Measurements from ENCODE around the gene C5AR2. TPM values are rescaled to one million over a fixed set of nuclear protein-coding genes. Genes with fewer than 3 reads are reported as not detected.
"Not testable (repeated sequence)": the region's sequence is repeated elsewhere in the genome, so short reads cannot be mapped to it uniquely, and the experiment has no call there.

C5AR2 gene
- total RNA-seq, 1 donor from 2014 or later, result 0.42 TPM

DNA sequence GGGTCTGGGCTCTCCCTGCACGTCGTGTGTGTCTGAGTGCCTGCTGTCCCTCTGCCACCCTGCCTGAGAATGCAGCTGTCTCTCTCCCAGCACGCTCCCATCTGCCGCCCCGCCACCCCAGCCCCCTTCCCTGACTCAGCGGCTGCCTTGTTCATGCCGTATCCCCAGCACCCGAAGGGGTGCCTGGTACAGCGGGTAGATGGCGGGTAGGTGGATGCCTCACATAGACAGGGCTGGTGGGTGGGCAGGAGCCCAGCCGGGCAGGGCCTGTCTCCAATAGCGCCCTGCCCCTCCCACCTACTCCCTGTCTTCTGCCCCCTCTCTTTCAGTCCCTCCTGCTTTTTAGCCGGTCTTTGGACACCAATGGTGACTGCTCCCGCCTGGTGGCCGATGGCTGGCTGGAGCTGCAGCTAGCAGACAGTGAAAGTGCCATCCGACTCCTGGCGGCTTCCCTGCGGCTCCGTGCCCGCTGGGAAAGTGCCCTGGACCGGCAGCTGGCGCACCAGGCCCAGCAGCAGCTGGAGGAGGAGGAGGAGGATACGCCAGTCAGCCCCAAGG, 47.5 kb downstream of the C5AR2 start:
- ATAC-seq (no peak), DNase-seq (no peak)
- intact Hi-C loops (cut with micrococcal nuclease), result no loop called here

DNA sequence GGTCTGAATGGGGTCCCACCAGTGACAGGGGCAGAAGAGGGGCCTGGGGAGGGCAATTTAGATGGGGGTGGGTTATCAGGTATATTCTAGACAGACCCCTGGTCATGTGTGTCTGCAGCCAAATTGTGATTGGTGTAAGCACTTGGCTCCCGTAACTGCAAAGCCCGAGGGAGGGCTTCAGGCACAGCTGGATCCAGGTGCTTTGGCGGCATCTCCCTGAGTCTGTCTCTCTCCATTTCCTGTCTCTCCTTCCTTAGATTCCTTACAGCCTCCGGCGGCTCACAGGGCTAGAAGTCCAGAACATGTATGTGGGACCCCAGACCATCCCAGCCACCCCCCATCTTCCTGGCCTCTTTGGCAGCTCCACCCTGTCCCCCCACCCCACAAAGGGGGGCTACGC, 48.6 kb downstream of the C5AR2 start:
- no peak for ATAC-seq
- intact Hi-C loops (cut with micrococcal nuclease), result no loop called here
- DNase-seq, result no peak

DNA sequence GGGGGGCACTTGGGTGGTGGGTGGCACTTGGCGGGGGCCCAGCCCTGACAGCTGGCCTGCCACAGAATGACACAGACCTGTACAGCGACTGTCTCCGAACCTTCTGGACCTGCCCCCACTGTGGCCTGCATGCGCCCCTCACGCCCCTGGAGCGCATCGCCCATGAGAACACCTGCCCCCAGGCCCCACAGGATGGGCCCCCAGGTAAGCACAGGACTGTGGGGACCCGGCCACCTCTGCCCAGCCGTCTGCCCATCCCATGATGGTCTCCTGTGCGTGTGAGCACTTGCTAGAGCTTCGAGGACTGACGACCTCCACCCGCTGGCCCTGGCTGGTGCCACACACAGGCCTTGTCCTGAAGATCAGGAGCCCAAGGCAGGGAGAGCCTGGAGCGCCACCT, 49.1 kb downstream of the C5AR2 start:
- ATAC-seq (no peak), DNase-seq (no peak)
- intact Hi-C loops (cut with micrococcal nuclease), result no loop called here

DNA sequence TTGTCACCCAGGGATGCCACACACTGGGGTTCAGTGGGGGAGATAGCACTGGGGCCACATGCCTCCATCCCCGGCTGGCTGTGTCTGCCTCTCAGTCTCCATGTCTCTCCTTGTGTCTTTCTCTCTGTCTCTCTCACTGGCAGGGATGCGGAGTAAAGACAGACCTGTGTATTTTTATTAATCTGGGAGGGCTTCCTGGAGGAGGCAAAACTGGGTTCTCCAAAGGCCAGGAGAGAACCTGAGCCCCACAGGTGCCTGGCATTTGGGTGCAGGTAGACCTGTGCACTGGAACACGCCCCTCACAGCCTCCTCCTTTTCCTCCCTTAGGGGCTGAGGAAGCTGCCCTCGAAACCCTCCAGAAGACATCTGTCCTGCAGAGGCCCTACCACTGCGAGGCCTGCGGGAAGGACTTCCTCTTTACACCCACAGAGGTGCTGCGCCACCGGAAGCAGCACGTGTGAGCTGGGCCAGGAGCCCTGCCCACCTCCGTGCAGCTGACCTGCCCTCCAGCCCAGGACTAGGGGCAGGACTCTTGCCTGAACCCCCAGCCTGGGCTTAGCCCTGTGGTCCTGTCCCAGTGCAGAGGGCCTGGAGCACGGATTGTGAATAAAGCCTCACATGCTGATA, 49.8 kb downstream of the C5AR2 start:
- DNase-seq (peak; percentile 46), ATAC-seq (no peak)
- intact Hi-C loops (cut with micrococcal nuclease), result no loop called here

DNA sequence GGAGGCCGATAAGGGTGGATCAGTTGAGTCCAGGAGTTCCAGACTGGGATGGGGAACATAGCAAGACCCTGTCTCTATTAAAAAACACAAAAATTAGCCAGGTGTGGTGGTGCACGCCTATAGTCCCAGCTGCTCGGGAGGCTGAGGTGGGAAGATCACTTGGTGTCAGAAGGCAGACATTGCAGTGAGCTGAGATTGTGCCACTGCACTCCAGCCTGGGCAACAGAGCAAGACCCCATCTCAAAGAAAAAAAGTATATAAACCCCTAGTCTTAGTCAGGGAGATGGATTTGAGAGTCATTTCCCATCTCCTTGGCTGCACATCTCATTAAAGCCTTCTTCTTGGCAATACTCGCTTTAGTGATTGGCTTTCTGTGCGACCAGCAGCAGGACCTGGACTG, 51.9 kb downstream of the C5AR2 start:
- ATAC-seq; DNase-seq; intact Hi-C loops (cut with micrococcal nuclease): not testable (repeated sequence)

DNA sequence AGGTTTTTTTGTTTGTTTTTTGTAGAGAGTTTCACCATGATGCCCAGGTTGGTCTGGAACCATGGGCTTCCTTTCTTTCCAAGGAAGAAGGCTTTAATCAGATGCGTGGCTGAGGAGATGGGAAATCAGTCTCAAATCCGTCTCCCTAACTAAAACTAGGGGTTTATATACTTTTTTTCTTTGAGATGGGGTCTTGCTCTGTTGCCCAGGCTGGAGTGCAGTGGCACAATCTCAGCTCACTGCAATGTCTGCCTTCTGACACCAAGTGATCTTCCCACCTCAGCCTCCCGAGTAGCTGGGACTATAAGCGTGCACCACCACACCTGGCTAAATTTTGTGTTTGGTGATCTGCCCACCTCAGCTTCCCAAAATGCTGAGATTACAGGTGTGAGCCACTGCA, 52.6 kb downstream of the C5AR2 start:
- DNase-seq; intact Hi-C loops (cut with micrococcal nuclease); ATAC-seq: not testable (repeated sequence)

DNA sequence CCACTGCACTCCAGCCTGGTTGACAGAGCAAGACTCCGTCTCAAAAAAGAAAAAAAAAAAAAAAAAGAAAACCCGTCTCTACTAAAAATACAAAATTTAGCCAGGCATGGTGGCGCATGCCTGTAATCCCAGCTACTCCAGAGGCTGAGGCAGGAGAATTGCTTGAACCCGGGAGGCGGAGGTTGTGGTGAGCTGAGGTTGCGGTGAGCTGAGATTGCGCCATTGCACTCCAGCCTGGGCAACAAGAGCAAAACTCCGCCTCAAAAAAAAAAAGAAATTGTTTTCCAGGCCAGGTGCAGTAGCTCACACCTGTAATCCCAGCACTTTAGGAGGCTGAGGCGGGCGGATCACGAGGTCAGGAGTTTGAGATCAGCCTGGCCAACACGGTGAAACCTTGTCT, 54.6 kb downstream of the C5AR2 start:
- ATAC-seq; intact Hi-C loops (cut with micrococcal nuclease); DNase-seq: not testable (repeated sequence)

DNA sequence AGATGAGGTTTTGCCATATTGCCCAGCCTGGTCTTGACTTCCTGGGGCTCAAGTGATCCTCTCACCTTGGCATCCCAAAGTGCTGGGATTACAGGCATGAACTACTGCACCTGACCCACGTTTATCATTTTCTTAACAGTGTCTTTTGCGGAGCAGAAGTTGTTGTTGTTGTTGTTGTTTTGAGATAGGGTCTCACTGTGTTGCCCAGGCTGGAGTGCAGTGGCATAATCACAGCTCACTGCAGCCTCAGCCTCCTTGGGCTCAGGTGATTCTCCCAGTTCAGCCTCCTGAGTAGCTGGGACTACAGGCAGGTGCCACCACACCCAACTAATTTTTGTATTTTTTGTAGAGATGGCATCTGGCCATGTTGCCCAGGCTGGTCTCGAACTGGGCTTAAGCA, 55.6 kb downstream of the C5AR2 start:
- DNase-seq; intact Hi-C loops (cut with micrococcal nuclease); ATAC-seq: not testable (repeated sequence)

DNA sequence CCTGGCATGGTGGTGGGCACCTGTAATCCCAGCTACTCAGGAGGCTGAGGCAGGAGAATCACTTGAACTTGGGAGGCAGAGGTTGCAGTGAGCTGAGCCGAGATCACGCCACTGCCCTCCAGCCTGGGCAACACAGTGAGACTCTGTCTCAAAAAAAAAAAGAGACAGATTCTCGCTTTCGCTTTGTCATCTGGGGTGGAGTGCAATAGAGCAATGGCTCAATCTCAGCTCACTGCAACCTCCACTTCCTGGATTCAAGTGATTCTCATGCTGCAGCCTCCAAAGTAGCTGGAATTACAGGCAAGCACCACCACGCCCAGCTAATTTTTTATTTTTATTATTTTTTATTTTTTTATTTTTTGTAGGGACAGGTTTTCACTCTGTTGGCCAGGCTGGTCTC, 56.7 kb downstream of the C5AR2 start:
- DNase-seq; intact Hi-C loops (cut with micrococcal nuclease): not testable (repeated sequence)
- peak; percentile 40 for ATAC-seq

DNA sequence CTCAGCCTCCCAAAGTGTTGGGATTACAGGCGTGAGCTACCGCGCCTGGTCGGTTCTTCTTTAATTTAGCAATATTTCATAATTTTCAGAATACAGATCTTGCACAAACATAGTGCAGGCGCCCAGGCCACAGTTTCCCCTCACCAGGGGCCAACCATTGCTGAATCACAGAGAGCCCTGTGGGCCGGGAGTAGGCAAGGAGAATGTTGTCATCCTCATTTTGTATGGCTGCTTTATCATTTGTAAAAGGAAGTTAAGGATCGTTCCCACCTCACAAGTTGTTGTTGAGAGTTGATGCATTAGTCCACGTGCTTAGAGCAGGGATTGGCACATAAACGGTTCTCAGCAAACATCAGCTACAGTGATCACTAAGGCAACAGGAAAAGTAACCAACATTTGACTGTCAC, 57.2 kb downstream of the C5AR2 start:
- intact Hi-C loops (cut with micrococcal nuclease), result no loop called here
- ATAC-seq, result peak; percentile 50
- DNase-seq, result no peak

DNA sequence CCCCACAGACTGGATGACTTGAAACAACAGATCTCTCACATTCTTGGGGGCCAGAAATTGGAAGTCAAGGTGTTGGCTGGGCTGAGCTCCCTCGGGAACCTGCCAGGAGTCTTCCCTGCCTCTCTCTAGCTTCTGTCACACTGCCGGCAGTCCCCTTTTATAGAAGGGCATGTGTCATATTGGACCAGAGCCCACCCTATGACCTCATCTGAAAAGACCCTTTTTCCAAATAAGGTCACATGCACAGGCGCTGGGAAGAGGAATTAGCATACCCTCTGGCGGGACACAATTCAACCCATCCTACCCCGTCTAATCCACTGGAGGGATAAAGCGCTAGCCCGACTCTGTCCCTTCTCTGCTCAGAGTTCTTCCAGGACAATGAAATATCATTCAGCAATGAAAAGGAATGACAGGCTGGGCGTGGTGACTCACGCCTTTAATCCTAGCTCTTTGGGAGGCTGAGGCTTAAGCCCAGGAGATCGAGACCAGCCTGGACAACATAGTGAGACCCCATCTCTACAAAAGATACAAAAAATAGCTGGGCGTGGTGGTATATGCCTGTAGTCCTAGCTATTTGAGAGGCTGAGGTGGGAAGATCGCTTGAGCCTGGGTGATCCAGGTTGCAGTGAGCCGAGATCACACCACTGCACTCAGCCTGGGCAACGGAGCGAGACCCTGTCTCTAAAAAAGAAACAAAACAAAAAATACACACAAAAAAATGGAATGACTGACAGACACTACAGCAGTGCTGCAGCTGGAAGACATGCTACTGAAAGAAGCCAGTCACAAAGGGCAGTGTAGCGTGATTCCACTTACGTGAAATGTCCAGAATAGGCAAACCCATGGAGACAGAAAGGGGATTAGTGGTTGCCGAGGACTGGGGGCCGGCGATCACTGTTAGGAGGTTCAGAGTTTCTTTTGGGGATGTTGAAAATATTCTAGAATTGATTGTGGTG, 58.8 kb downstream of the C5AR2 start:
- DNase-seq (no peak), ATAC-seq (no peak)
- intact Hi-C loops (cut with micrococcal nuclease), result no loop called here

DNA sequence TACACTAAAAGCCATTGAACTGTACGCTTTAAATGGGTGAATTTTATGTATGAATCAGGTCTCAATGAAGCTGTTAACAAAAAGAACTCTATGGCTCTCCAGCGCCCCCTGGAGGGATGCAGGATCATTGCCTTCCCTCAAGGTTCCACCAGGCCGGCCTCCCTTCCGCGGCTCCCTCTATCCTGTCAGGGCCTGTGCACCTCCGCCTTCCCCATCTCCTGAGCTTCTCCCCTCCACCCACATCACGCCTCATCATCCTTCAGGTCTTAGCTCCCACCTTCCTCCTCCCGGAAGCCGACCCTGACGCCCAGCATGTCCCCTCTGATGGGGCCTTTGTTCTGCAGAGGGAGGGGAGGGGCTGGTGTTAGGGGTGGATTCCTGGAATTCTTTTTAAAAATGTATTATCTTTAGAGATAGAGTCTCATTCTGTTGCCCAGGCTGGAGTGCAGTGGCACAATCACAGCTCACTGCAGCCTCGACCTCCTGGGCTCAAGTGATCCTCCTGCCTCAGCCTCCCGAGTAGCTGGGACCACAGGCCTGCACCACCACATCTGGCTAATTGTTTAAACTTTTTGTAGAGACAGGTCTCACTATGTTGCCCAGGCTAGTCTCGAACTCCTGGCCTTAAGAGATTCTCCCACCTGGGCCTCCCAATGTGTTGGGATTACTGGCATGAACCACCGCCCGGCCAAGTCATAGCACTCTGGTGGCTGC, 59.7 kb downstream of the C5AR2 start:
- intact Hi-C loops (cut with micrococcal nuclease), result no loop called here
- ATAC-seq (peak; percentile 76), DNase-seq (peak; percentile 80)

Other genes with a start within 250 kb of the C5AR2 start
- 22.1 TPM for gene ZC3H4, start 218.4 kb upstream of the C5AR2 start, total RNA-seq
- 41.9 TPM for gene SAE1, start 201.3 kb upstream of the C5AR2 start, total RNA-seq
- 5.1 TPM for gene BBC3, start 101.0 kb upstream of the C5AR2 start, total RNA-seq
- 19.2 TPM for gene CCDC9, start 75.7 kb upstream of the C5AR2 start, total RNA-seq
- 12.7 TPM for gene INAFM1, start 57.3 kb upstream of the C5AR2 start, total RNA-seq
- gene C5AR1, start 22.3 kb upstream of the C5AR2 start, total RNA-seq, result 5.3 TPM
- gene DHX34, start 17.1 kb downstream of the C5AR2 start, total RNA-seq, result 7.3 TPM
- 3.4 TPM for gene MEIS3, start 87.4 kb downstream of the C5AR2 start, total RNA-seq
- gene SLC8A2, start 139.7 kb downstream of the C5AR2 start, total RNA-seq, result not detected
- 12.3 TPM for gene KPTN, start 152.0 kb downstream of the C5AR2 start, total RNA-seq
- gene NAPA, start 182.9 kb downstream of the C5AR2 start, total RNA-seq, result 123 TPM
- gene ZNF541, start 241.0 kb downstream of the C5AR2 start, total RNA-seq, result 0.47 TPM